GM12878 (cell line): Measurements from ENCODE around the gene TDRD9. TPM values are rescaled to one million over a fixed set of nuclear protein-coding genes. Genes with fewer than 3 reads are reported as not detected.

Source experiments
- ATAC-seq: fragments of 200-7000 bp; cut with Tn5 transposase; 3 replicates; pipeline ENCODE4 v1.9.1; 2020; ENCODE audit warnings: mild to moderate bottlenecking, moderate library complexity
- BruUV-seq: library from RNA; stranded (reverse); fragments of 400-500 nt; replicated peaks from 2 replicates; lab custom pipeline; 2021; lab: Mats Ljungman, UMichigan
- CTCF ChIA-PET: fragments of 300-600 bp; sonication (Branson Sonifier 250); formaldehyde crosslinking; extraction: SDS; loops from one replicate; lab custom pipeline; 2021; ENCODE audit warnings: inconsistent platforms; lab: Yijun Ruan, JAX
- POLR2A ChIA-PET: fragments of 350-600 bp; formaldehyde crosslinking; extraction: SDS; loops from one replicate; lab custom pipeline; 2021; ENCODE audit warnings: inconsistent platforms; lab: Charles Lee
- RAD21 ChIA-PET: fragments of 300-600 bp; sonication (Branson Sonifier 250); formaldehyde crosslinking; loops from one replicate; lab custom pipeline; 2023; ENCODE audit warnings: antibody characterized with exemption; ENCODE audit not compliant: unreplicated experiment; lab: Charles Lee
- SMC1A ChIA-PET: fragments of 300-600 bp; sonication (Branson Sonifier 250); formaldehyde crosslinking; loops from one replicate; lab custom pipeline; 2023; ENCODE audit not compliant: unreplicated experiment, uncharacterized antibody; lab: Charles Lee
- DNase-seq: peaks from one replicate; pipeline ENCODE4 v3.0.0-alpha.2; 2011; ENCODE audit warnings: low read depth, low spot score
- FAIRE-seq: peaks from 3 replicates; lab custom pipeline; 2011; peaks lifted over from hg19 to GRCh38; lab: Jason Lieb, UNC
- H2AFZ ChIP-seq: 2 replicates; pipeline ENCODE4 v1.6.0; 2011; ENCODE audit warnings: low read depth, low read length, control low read depth; ENCODE audit not compliant: control insufficient read depth
- H3K27ac ChIP-seq: 2 replicates; pipeline ENCODE4 v1.5.1; 2011; ENCODE audit warnings: control low read depth; ENCODE audit not compliant: control insufficient read depth, insufficient read depth
- H3K27me3 ChIP-seq, 2 experiments: replicated peaks in 1 of 2; 2 replicates each; pipeline versions ENCODE4 v1.6.0 to v1.6.1; 2011; ENCODE audit warnings: low read length in 1 of 2; ENCODE audit not compliant: control insufficient read depth in 2 of 2, insufficient read depth in 2 of 2
- H3K36me3 ChIP-seq, 2 experiments: 2 replicates each; pipeline ENCODE4 v1.5.1; 2011; ENCODE audit warnings: low read length in 1 of 2; ENCODE audit not compliant: control insufficient read depth in 2 of 2, insufficient read depth in 2 of 2
- H3K4me1 ChIP-seq: 2 replicates; pipeline ENCODE4 v1.6.1; 2011; ENCODE audit warnings: mild to moderate bottlenecking, low read length, moderate library complexity, mixed read lengths; ENCODE audit not compliant: control insufficient read depth, insufficient read depth
- H3K4me2 ChIP-seq: 2 replicates; pipeline ENCODE4 v1.6.0; 2011; ENCODE audit warnings: control low read depth; ENCODE audit not compliant: control insufficient read depth, insufficient read depth
- H3K4me3 ChIP-seq: fragments of 200-600 bp; sonication (generic); 2 replicates; pipeline ENCODE4 v1.5.1; 2016
- H3K79me2 ChIP-seq: 2 replicates; pipeline ENCODE4 v1.6.0; 2011; ENCODE audit warnings: low read length; ENCODE audit not compliant: control insufficient read depth, insufficient read depth
- H3K9ac ChIP-seq: 2 replicates; pipeline ENCODE4 v1.8.0; 2011; ENCODE audit warnings: low read length, control low read depth, mixed read lengths; ENCODE audit not compliant: control insufficient read depth, insufficient read depth
- H3K9me3 ChIP-seq: replicated peaks from 3 replicates; pipeline ENCODE4 v1.5.1; 2011; ENCODE audit warnings: mild to moderate bottlenecking, low read length; ENCODE audit not compliant: control insufficient read depth, insufficient read depth
- H4K20me1 ChIP-seq: 2 replicates; pipeline ENCODE4 v1.6.0; 2011; ENCODE audit not compliant: control insufficient read depth, insufficient read depth
- BCL11A ChIP-seq: IDR thresholded peaks from 2 replicates; pipeline ENCODE4 v1.6.1; 2011; ENCODE audit warnings: low read depth, low read length
- BHLHE40 ChIP-seq, 2 experiments: fragments of 450-650 bp in 1 of 2; IDR thresholded peaks; 2 replicates each; pipeline ENCODE4 v1.6.1; 2011 to 2017; ENCODE audit warnings: low read depth in 2 of 2, borderline replicate concordance in 1 of 2, improper control_type of control experiment in 1 of 2, low read length in 1 of 2, mild to moderate bottlenecking in 1 of 2
- CHD1 ChIP-seq: IDR thresholded peaks from 2 replicates; pipeline ENCODE4 v1.6.1; 2012; ENCODE audit warnings: low read depth, low read length, improper control_type of control experiment
- EGR1 ChIP-seq, 2 experiments: IDR thresholded peaks; 1 replicate in 1 of 2; 2 replicates in 1 of 2; pipeline ENCODE4 v1.6.1; 2011 to 2012; ENCODE audit warnings: low read depth in 2 of 2, low read length in 2 of 2, borderline replicate concordance in 1 of 2, mild to moderate bottlenecking in 1 of 2, moderate library complexity in 1 of 2
- HDGF ChIP-seq: fragments of 450-650 bp; IDR thresholded peaks from 2 replicates; pipeline ENCODE4 v1.6.1; 2016; ENCODE audit warnings: antibody characterized with exemption
- MEF2B ChIP-seq: fragments of 450-650 bp; IDR thresholded peaks from 2 replicates; pipeline ENCODE4 v1.6.1; 2018; ENCODE audit warnings: mild to moderate bottlenecking, moderate library complexity; ENCODE audit not compliant: partially characterized antibody, poor library complexity, severe bottlenecking
- NR2C2 ChIP-seq: IDR thresholded peaks from 2 replicates; pipeline ENCODE4 v1.6.1; 2011; ENCODE audit warnings: borderline replicate concordance, low read depth; ENCODE audit not compliant: control insufficient read depth, insufficient read length
- RUNX3 ChIP-seq: IDR thresholded peaks from 2 replicates; pipeline ENCODE4 v1.6.1; 2012; ENCODE audit warnings: low read length, inconsistent platforms
- SUZ12 ChIP-seq: fragments of 200-600 bp; sonication (generic); IDR thresholded peaks from one replicate; pipeline ENCODE4 v1.6.1; 2018; ENCODE audit warnings: antibody characterized with exemption, mild to moderate bottlenecking; ENCODE audit not compliant: unreplicated experiment
- TBL1XR1 ChIP-seq: IDR thresholded peaks from 2 replicates; pipeline ENCODE4 v1.6.1; 2012; ENCODE audit warnings: low read depth, low read length, improper control_type of control experiment
- WGBS: methylation state at CpG from one replicate; pipeline ENCODE4 v1.1.6; 2016; ENCODE audit warnings: low lambda C conversion rate; ENCODE audit not compliant: insufficient replicate concordance, insufficient coverage; ENCODE audit errors: missing lambda C conversion rate; 5-methylcytosine and 5-hydroxymethylcytosine counted together
- in situ Hi-C: fragments of 300-500 bp; cut with MboI; formaldehyde crosslinking; loops from 9 replicates; pipeline ENCODE4 v1.14.3; 2018; ENCODE audit warnings: mixed read lengths
- intact Hi-C: fragments of 100-400 bp; cut with micrococcal nuclease; formaldehyde crosslinking; loops from one replicate; pipeline ENCODE4 v1.14.2; 2022; ENCODE audit not compliant: unreplicated experiment
- polyA plus RNA-seq, 11 experiments: library from polyadenylated mRNA; depleted of rRNA in 4 of 11; unstranded in 6 of 11; stranded (reverse) in 5 of 11; fragments of >200 nt; fragmentation: Nextera tagmentation in 4 of 11; fragmentation: Illumina TruSeq in 1 of 11; extraction: Ambion mirVana in 4 of 11; extraction: Trizol in 1 of 11; gene quantifications; 1 replicate in 1 of 11; 2 replicates in 10 of 11; pipeline versions ENCODE4 v1.2.1 to v1.2.3, GENCODE V29; 2011 to 2016; ENCODE audit warnings: inconsistent platforms in 2 of 11, missing spikeins in 2 of 11, low read depth in 1 of 11
- total RNA-seq, 4 experiments: library from RNA; depleted of rRNA in 3 of 4; stranded (reverse); fragments of >200 nt in 3 of 4; fragmentation: Illumina TruSeq in 1 of 4; extraction: Trizol in 1 of 4; gene quantifications; 2 replicates each; pipeline versions ENCODE4 v1.2.1 to v1.2.3, GENCODE V29; 2013 to 2021
- TF ChIP-seq, protein P1 (sequence below): fragments of 450-650 bp; IDR thresholded peaks from 2 replicates; pipeline ENCODE4 v1.6.1; 2016; ENCODE audit warnings: mild to moderate bottlenecking
- TF ChIP-seq, protein P2 (sequence below): fragments of 450-650 bp; IDR thresholded peaks from 2 replicates; pipeline ENCODE4 v1.6.1; 2017; ENCODE audit warnings: low read depth, mild to moderate bottlenecking, moderate library complexity
- TF ChIP-seq, protein P3 (sequence below): fragments of 450-650 bp; IDR thresholded peaks from 2 replicates; pipeline ENCODE4 v1.6.1; 2017; ENCODE audit warnings: mild to moderate bottlenecking
- TF ChIP-seq, protein P4 (sequence below): IDR thresholded peaks from 2 replicates; pipeline ENCODE4 v1.6.1; 2011; ENCODE audit warnings: borderline replicate concordance, low read depth, mild to moderate bottlenecking, moderate library complexity, mixed read lengths, low read length; ENCODE audit not compliant: insufficient read depth; ENCODE audit errors: extremely low read length

The TDRD9 gene
- total and polyA plus RNA-seq, 10 of the 15 experiments (the other 5 are each of a cell fraction or from before 2014, with no cell fraction given) = 0.12 TPM; not detected in 9

DNA sequence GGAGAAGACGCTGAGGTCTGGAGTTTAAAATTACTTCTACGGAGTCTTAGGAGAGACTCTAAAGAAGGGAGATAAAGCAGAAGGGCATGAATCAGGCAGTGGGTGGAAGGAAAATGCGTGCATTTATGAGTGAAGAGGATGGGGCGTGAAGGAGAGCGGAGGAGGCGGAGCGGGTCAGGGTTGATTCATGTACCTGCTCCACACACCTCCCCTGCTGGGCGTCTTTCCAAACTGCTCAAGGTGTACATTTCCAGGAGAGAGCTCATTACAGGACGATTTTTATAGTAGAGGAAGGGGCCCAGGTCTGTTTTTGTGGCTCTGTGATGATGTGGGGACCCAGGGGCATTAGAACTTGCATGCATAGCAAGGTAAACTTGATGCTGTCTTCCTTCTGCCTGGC lies 92.2 kb downstream of the TDRD9 start (continued):
- no peak for TF ChIP-seq BHLHE40 (IDR thresholded peaks at IDR 0.05; ENCODE audit: borderline replicate concordance in 1 of 2, low read depth in 2 of 2, low read length in 1 of 2)
- no peak for TF ChIP-seq RUNX3
- TF ChIP-seq, protein P1, sequence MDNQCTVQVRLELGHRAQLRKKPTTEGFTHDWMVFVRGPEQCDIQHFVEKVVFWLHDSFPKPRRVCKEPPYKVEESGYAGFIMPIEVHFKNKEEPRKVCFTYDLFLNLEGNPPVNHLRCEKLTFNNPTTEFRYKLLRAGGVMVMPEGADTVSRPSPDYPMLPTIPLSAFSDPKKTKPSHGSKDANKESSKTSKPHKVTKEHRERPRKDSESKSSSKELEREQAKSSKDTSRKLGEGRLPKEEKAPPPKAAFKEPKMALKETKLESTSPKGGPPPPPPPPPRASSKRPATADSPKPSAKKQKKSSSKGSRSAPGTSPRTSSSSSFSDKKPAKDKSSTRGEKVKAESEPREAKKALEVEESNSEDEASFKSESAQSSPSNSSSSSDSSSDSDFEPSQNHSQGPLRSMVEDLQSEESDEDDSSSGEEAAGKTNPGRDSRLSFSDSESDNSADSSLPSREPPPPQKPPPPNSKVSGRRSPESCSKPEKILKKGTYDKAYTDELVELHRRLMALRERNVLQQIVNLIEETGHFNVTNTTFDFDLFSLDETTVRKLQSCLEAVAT = no peak
- TF ChIP-seq MEF2B = no peak
- TF ChIP-seq NR2C2 = no peak
- no peak for TF ChIP-seq SUZ12
- no peak for TF ChIP-seq HDGF
- TF ChIP-seq EGR1 (IDR thresholded peaks at IDR 0.05; ENCODE audit: borderline replicate concordance in 1 of 2, low read depth in 2 of 2, low read length in 2 of 2) = no peak

DNA sequence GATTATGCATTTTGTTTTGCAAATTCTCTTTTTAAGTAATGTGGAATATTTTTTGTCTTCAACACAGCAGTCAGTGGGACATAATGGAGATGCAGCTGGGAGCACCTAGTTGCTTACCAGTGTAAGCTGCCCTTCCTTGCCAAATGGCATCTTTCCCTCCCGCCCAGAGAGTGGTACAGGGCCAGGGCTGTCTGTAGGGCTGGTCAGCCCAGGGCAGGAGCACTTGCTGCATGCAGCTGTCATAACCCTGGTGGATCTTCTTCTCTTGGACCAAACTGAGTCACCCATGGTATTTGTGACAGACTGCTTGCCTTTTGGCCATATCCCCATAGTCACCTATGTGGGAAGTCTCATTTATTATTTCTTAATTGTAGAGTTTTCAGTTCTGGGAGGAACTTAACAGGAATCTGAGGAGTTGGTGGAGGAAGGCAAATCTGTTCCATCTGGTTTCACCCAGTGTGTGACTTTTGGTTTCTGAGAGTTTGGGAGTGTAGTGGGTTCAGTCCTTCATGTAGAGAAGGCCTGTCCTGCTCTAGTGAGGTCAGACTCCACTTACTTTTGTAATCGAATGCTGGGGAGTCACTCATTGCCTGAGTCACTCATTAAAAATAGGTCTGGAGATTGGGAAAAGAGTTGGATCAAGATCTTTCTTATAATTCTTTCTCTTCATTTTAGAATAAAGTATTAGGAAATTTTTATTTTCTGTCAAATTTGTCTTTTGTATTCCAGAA lies 95.2 kb downstream of the TDRD9 start:
- in situ Hi-C loops = no loop called here
- POLR2A ChIA-PET = no interaction called here

More for the DNA sequence above, 95.2 kb downstream of the TDRD9 start:
- no peaks in the 10 kb centered on the region for H3K4me1 ChIP-seq
- no peaks in the 10 kb centered on the region for H3K36me3 ChIP-seq
- no peaks in the 10 kb centered on the region for H3K9me3 ChIP-seq
- TF ChIP-seq CHD1 = no peak
- TF ChIP-seq, protein P2, sequence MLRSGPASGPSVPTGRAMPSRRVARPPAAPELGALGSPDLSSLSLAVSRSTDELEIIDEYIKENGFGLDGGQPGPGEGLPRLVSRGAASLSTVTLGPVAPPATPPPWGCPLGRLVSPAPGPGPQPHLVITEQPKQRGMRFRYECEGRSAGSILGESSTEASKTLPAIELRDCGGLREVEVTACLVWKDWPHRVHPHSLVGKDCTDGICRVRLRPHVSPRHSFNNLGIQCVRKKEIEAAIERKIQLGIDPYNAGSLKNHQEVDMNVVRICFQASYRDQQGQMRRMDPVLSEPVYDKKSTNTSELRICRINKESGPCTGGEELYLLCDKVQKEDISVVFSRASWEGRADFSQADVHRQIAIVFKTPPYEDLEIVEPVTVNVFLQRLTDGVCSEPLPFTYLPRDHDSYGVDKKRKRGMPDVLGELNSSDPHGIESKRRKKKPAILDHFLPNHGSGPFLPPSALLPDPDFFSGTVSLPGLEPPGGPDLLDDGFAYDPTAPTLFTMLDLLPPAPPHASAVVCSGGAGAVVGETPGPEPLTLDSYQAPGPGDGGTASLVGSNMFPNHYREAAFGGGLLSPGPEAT = no peak
- TF ChIP-seq, protein P3, sequence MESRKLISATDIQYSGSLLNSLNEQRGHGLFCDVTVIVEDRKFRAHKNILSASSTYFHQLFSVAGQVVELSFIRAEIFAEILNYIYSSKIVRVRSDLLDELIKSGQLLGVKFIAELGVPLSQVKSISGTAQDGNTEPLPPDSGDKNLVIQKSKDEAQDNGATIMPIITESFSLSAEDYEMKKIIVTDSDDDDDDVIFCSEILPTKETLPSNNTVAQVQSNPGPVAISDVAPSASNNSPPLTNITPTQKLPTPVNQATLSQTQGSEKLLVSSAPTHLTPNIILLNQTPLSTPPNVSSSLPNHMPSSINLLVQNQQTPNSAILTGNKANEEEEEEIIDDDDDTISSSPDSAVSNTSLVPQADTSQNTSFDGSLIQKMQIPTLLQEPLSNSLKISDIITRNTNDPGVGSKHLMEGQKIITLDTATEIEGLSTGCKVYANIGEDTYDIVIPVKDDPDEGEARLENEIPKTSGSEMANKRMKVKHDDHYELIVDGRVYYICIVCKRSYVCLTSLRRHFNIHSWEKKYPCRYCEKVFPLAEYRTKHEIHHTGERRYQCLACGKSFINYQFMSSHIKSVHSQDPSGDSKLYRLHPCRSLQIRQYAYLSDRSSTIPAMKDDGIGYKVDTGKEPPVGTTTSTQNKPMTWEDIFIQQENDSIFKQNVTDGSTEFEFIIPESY = no peak
- no peak for TF ChIP-seq TBL1XR1
- TF ChIP-seq, protein P4, sequence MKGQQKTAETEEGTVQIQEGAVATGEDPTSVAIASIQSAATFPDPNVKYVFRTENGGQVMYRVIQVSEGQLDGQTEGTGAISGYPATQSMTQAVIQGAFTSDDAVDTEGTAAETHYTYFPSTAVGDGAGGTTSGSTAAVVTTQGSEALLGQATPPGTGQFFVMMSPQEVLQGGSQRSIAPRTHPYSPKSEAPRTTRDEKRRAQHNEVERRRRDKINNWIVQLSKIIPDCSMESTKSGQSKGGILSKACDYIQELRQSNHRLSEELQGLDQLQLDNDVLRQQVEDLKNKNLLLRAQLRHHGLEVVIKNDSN = no peak
- no peak for TF ChIP-seq BCL11A
- H3K79me2 ChIP-seq = no peaks in the 10 kb centered on the region
- no peak overlapping the region for H3K27ac ChIP-seq
- intact Hi-C loops = no loop called here
- BruUV-seq = no TSS peak
- RAD21 ChIA-PET = no interaction called here
- DNase-seq = no peak
- no peaks in the 10 kb centered on the region for H4K20me1 ChIP-seq
- 8% methylated on average over 2 of the region's 2 CpGs for WGBS
- no peak for ATAC-seq
- H3K4me2 ChIP-seq = no peak overlapping the region
- SMC1A ChIA-PET = no interaction called here
- H2AFZ ChIP-seq = no peak overlapping the region
- no peak overlapping the region for H3K4me3 ChIP-seq
- no peak for FAIRE-seq
- no peaks in the 10 kb centered on the region for H3K27me3 ChIP-seq
- CTCF ChIA-PET = no interaction called here
- H3K9ac ChIP-seq = no peak overlapping the region
